C4-2B (cell line): ENCODE results near the gene HTR7.

Experiments
- ZFX ChIP-seq: fragments of 450-650 bp; IDR thresholded peaks from 2 replicates; pipeline ENCODE4 v1.6.1; 2017
- TF ChIP-seq, protein P1 (sequence below): fragments of 450-650 bp; conservative IDR thresholded peaks from 2 replicates; pipeline ENCODE4 v1.5.1; 2017; ENCODE audit warnings: mild to moderate bottlenecking

DNA sequence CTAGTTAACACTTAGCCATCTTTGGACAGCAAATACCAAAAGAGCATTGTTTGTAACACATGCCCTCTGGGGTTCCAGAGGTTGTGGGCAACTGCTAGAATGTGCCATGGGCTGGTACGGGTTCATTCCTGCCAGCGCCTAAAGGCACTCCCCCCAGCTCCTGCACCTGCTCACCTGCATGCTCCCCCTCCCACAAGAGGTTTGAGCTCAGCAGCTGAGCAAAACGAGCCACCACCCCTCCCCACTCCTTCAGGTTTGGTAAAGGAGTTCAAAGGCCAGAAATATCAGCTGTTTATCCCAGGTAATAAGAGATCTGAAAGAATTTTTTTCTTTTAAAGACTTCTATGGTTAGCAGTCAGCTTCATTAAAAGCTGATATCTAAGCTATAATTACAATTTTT is 53.5 kb downstream of the HTR7 start:
- TF ChIP-seq, protein P1, sequence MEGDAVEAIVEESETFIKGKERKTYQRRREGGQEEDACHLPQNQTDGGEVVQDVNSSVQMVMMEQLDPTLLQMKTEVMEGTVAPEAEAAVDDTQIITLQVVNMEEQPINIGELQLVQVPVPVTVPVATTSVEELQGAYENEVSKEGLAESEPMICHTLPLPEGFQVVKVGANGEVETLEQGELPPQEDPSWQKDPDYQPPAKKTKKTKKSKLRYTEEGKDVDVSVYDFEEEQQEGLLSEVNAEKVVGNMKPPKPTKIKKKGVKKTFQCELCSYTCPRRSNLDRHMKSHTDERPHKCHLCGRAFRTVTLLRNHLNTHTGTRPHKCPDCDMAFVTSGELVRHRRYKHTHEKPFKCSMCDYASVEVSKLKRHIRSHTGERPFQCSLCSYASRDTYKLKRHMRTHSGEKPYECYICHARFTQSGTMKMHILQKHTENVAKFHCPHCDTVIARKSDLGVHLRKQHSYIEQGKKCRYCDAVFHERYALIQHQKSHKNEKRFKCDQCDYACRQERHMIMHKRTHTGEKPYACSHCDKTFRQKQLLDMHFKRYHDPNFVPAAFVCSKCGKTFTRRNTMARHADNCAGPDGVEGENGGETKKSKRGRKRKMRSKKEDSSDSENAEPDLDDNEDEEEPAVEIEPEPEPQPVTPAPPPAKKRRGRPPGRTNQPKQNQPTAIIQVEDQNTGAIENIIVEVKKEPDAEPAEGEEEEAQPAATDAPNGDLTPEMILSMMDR, result no peak
- no peak for TF ChIP-seq ZFX
